GM13977 (cell line): ENCODE measurements around the gene POMT1.

Experiments
- DNase-seq: peaks from one replicate; pipeline ENCODE4 v3.0.0; 2012; ENCODE audit warnings: low spot score
- in situ Hi-C: fragments of 300-500 bp; cut with MboI; formaldehyde crosslinking; loops from one replicate; pipeline ENCODE4 v1.12.0; 2022; ENCODE audit warnings: low sequenced_read_pairs, low pct_unique_long_range_greater_than_20kb, mixed read lengths, inconsistent platforms; ENCODE audit not compliant: unreplicated experiment
- TF ChIP-seq, protein P1 (sequence below): IDR thresholded peaks from 2 replicates; pipeline ENCODE4 v1.5.1; 2012; ENCODE audit warnings: mild to moderate bottlenecking, control low read depth; ENCODE audit not compliant: insufficient read depth; ENCODE audit errors: extremely low read depth, missing control alignments

The POMT1 gene

GRCh38 chr9:131494296-131494870 is 8.3 kb upstream of the POMT1 start:
- no peak for DNase-seq
- TF ChIP-seq, protein P1, sequence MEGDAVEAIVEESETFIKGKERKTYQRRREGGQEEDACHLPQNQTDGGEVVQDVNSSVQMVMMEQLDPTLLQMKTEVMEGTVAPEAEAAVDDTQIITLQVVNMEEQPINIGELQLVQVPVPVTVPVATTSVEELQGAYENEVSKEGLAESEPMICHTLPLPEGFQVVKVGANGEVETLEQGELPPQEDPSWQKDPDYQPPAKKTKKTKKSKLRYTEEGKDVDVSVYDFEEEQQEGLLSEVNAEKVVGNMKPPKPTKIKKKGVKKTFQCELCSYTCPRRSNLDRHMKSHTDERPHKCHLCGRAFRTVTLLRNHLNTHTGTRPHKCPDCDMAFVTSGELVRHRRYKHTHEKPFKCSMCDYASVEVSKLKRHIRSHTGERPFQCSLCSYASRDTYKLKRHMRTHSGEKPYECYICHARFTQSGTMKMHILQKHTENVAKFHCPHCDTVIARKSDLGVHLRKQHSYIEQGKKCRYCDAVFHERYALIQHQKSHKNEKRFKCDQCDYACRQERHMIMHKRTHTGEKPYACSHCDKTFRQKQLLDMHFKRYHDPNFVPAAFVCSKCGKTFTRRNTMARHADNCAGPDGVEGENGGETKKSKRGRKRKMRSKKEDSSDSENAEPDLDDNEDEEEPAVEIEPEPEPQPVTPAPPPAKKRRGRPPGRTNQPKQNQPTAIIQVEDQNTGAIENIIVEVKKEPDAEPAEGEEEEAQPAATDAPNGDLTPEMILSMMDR, result no peak
- in situ Hi-C loops, result no loop called here

- no peak for DNase-seq
- in situ Hi-C loops, result no loop called here
- TF ChIP-seq, protein P1, result no peak
These were observed 6.9 kb upstream of the POMT1 start for GRCh38 chr9:131495785-131496184.

- in situ Hi-C loops, result no loop called here
- TF ChIP-seq, protein P1, result no peak
These were observed 5.8 kb upstream of the POMT1 start for GRCh38 chr9:131496844-131497405.

DNA sequence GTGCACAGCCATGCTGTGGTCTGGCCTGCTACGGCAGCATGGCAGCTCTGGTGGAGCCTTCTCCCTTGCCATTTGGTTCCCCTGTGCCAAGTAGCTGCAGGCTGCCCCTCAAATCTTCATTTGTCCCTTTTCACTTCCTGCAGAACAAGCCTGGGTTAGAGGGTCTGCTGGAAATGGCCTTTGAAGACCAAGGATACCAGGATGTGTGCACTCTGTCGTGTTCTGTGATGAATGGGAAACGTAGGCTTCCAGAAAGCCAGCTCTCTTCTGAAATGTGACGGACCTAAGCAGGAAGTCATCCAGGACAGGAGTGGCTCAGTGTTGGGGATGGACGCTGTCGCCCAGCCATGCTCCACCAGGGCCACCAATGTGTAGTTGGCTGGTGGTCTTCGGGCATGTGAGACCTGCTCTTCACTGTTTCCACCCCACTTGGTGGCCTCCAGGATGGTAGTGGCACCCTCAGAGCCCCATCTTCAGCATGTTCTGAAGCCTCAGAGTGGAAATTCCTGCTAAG is 3.4 kb upstream of the POMT1 start:
- in situ Hi-C loops, result no loop called here
- DNase-seq, result no peak
- TF ChIP-seq, protein P1, result no peak

More at GRCh38 chr9:131496844-131497405, 5.8 kb upstream of the POMT1 start:
- no peak for DNase-seq

DNA sequence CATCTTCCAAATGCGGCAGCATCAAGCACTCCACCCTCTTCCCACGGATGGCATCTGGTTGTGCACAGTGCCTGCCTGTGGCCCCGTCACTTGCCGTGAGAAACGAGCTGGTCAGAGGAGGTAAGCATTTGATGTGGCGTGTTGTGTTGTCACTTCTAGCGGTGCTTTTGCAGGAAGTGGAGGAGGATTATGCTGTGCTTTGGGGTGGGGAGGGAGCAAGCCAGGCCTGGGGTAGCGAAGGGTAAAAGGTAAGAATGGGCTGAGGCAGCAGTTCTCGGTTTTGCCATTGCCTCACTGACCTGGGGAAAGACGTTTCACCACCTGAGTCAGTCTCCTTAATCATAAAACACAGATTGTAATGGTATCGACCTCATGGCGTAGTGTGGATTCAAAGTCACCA is 2.3 kb upstream of the POMT1 start:
- TF ChIP-seq, protein P1, result no peak
- no peak for DNase-seq
- in situ Hi-C loops, result no loop called here

- in situ Hi-C loops, result no loop called here
- TF ChIP-seq, protein P1, result no peak
- no peak for DNase-seq
These were observed 1.7 kb upstream of the POMT1 start for GRCh38 chr9:131500939-131501541.
